Suppressor macrophage treated with lipopolysaccharide for 4 hours (primary cell): ENCODE results near the gene CLSTN2.

ENCODE experiments used
- DNase-seq: peaks from one replicate; pipeline ENCODE4 v3.0.0-alpha.2; 2020

Gene CLSTN2

DNA sequence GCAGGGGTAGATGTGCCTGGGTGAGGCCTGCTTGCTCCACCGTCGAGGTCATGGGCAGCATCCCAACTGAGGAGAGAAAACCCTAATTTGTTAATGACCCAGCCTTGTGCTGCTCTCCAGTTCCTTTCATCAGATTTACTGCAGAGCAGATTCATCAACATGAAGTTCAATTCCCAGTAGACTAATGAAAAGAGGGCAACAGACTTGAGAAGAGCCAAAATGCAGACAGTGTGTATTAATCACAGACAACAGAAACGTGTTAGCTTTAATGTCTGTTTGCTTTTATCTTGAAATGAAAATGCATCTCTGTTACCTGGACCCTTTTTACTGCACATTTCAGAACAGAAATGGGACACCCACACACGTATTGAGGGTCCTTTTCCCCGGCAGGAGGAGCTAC is 639.4 kb downstream of the CLSTN2 start:
- no peak for DNase-seq

DNA sequence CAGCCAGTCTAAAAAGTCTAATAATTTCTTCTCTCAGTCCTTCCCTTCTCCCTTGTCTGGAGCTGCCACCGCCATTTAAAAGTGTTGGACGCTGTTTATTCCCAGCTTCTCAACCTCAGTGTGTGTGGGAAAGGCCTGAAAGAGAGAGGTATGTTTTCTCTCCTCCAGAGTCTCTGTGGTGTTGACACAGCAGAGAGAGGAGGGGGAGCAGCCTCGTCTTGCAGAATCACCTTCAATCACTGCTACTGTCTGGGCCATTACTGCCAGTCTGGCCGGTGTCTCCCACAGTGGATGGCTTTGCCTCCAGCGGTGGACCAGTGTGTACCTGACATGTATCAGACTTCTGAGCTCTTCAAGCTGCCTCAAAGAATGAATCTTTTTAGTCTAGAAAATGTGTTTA is 641.5 kb downstream of the CLSTN2 start:
- no peak for DNase-seq

GRCh38 chr3:140577911-140578310 is 642.9 kb downstream of the CLSTN2 start:
- DNase-seq: no peak

DNA sequence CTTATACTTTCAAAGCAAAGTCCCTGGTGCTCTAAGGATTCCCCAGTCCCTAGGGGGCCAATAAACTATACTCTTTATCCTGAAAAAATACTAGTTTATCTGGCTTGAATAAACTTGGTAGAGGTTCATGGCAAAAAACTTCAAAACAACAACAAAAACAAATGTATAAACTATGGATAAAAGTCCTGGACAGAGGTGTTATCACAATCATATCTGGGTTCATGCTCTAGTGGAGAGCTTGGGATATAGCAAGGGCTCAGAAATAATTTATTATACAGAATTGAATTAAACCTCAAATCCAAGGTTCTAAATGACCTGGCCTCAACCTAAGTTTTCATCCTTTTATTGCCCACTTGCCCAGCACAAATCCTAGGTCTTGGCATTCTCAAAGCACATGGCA is 644.3 kb downstream of the CLSTN2 start:
- no peak for DNase-seq

GRCh38 chr3:140580746-140581145 is 645.8 kb downstream of the CLSTN2 start:
- no peak for DNase-seq

GRCh38 chr3:140584549-140584948 is 649.6 kb downstream of the CLSTN2 start:
- no peak for DNase-seq

- DNase-seq: no peak
These were observed 650.8 kb downstream of the CLSTN2 start for GRCh38 chr3:140585828-140586227.

DNA sequence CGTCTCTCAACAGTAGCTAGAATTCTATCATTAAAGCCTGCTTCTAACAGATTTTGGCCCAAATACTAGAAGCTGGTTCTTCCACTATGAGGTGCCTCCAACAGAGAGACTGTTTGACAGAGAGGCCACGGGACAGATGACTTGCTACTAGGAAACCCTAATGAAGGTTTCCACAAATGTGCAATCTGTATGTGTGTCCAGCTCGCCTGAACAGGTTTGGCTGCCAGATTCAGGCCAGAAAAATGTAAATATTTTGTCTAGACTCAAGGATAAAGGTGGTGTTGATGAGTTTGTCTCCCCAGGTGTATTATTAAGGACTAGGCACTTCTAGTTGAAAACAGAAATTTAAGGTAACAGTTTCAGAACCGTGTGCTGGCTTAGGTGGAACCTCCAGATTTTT is 651.3 kb downstream of the CLSTN2 start:
- no peak for DNase-seq

DNA sequence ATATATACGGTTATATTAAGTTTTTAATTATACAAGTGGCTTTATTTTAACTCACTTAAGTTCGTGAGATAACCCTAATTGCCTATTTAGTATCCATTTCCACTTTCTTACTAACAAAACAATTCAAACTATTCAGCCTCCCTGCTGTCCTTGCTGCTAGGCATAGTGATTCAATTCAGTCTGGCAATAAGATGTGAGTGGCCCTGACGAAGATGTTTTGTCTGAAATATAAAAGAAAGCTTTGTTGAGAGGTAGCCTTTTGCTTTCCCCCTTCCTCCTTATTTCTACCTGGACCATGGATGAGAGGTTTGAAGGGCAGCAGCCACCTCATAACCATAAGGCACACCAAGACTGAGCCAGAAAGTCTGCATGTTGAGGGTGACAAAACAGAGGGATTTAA is 653.6 kb downstream of the CLSTN2 start:
- no peak for DNase-seq

DNA sequence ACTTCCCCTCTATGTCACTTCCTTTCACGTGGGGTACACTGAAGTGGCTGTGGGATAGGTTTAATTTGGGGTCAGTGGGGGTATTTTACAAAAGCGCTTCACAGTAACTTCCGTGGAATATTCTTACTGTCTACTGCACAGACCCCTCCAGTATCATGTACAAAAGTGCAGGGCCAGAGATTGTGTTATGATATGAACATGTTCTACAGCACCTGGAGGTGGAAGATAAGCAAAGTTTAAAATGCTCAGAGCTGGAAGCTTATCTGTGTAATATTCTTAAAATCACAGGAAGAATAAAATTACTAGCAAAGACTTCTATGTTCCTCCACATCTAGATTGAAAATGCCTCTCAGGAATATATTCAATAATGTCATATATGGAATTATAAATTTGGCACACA is 658.8 kb downstream of the CLSTN2 start:
- DNase-seq: no peak

GRCh38 chr3:140595295-140595694 is 660.3 kb downstream of the CLSTN2 start:
- DNase-seq: no peak

DNA sequence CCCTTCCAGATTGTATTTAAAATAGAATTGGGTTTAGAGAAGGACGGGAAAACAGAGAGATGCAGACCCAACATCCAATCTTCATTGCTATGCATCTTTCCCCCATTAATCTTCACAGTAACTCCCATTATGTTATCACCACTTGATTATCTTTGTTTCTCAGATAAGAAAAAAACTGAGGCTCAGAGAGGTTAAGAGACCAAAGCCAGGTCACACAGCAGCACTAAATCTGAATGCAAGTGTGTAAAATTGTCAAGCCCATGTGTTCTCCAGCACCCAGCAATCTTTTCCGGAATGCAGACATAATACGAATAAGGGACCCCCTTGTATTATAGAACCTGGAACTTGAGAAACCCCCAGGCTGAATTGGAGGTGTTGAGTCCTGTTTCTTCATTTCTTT is 662.4 kb downstream of the CLSTN2 start:
- DNase-seq: no peak

GRCh38 chr3:140597792-140598191 is 662.8 kb downstream of the CLSTN2 start:
- no peak for DNase-seq

DNA sequence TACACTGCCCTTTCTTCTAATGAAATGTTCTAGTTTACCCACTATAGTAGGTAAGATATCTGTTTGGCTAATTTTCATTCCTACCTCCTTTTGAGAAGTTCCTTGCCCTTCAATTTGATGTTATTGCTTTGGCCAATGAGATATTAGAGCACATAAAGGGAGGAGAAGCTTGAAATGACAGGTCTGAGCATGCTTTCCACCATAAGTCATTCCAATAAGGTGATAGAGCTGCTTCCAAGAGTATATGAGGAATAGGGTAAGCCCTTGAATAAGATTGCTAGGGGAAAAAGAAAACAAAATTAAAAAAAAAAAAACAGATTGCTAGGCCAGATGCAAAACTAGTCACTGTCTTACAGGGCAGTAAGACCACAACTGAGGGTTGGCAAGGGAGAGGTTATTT is 664.0 kb downstream of the CLSTN2 start:
- DNase-seq: no peak

GRCh38 chr3:140599496-140599895 is 664.5 kb downstream of the CLSTN2 start:
- DNase-seq: no peak

DNA sequence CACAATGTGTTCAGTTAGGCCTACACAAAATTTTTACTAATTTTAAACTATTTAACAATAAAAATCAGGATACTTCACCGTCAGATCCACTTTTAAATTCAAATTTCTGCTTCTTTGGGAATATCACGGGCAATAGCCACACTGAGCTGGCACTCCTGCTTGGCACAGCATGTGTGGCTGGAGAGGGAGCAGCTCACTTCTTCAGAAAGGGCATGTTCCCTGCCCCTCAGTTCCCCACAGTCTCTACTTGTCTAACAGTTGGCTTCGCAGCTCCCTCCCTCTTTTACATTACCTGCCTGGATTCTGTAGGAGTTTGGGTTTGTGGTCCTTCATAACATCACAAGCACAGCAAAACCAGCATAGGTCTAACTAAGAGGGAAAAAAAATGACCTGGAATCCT is 666.9 kb downstream of the CLSTN2 start:
- DNase-seq: no peak

GRCh38 chr3:140602781-140603180 is 667.8 kb downstream of the CLSTN2 start:
- no peak for DNase-seq

DNA sequence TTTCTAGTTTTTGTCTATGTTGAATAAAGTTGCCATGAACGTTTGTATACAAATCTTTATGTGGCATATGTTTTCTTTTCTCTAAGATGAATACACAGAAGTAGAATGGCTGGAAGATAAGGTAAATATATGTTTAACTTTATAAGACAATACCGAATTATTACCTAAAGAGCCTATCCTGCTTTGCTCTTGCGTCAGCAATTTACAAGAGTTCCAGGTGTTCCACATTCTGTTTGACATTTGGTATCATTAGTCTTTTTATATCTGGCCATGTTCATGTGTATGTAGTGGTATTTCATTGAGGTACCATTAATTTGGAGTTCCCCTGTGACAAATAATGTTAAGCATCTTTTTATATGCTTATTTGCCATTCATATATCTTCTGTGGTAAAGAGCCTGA is 668.8 kb downstream of the CLSTN2 start:
- no peak for DNase-seq

DNA sequence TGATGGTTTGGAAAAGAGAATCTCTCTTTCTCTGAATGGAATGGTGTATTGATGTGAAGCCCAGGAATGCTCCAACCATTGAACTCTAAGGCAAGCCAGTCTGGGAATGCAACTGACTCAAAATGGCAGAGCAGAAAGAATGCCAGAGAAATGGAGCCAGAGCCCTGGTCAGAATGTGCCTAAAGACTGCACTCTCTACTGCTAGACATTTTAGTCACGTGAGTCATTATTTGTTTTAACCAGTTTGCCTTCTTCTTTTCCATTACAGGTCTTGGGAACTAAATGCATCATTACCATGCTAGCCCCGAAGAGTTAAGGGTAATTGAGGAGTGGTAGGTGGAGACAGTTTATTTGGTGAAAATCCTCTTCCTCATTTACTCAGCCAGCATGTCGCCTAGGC is 675.6 kb downstream of the CLSTN2 start:
- DNase-seq: no peak

DNA sequence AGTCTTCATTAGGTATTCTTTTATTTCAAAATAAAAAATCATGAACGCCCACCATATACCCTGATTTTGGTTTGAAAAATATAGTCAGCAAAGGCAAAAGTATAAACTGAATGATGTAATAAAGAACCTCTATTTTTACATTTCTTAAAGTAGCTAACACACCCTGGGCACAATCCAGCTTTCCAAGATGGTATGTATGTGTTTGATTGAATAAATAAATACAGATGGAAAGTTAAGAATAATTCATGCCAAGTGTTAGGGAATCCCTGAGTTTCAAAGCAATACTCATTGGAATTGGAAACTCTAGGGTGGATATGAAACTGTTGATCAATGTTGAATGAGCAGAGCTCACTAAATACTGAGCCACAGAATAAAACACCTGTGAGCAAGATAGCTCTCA is 679.0 kb downstream of the CLSTN2 start:
- DNase-seq: no peak

GRCh38 chr3:140617135-140617534 is 682.1 kb downstream of the CLSTN2 start:
- DNase-seq: no peak

GRCh38 chr3:140626856-140627255 is 691.9 kb downstream of the CLSTN2 start:
- DNase-seq: no peak
